ENCODE measurements around the gene ATOSB. TPM values are rescaled to one million over a fixed set of nuclear protein-coding genes. Genes with fewer than 3 reads are reported as not detected.

ATOSB gene
- total RNA-seq, 1 experiment from 2014 or later = 10.2 TPM

DNA sequence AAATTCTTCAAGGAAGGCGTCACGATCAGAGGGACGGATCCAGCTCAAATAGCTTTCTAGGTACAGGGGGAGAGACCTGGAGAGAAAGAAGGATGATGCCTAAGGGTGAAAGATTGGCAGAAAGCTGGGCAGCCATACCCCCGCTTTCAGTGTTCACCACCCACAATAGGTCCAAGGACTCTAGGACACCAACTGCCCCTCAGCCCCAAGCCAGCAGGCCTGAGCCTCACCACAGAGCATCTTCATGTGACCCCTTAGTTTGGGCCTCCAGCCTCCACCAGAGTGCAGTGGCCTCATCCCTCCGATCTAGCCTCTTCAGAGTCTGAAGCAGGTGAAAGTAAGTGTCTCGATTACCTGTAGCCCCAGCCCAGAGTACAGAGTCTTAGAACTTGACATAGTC lies 41.5 kb downstream of the ATOSB start:
- peaks cover 2 to 46% of the 10 kb centered on the region in 2 experiments; a peak in 2 of 4 replicates for H3K36me3 ChIP-seq (ENCODE audit: control insufficient read depth in 1 of 2, insufficient read depth in 2 of 2, low read length in 2 of 2)

DNA sequence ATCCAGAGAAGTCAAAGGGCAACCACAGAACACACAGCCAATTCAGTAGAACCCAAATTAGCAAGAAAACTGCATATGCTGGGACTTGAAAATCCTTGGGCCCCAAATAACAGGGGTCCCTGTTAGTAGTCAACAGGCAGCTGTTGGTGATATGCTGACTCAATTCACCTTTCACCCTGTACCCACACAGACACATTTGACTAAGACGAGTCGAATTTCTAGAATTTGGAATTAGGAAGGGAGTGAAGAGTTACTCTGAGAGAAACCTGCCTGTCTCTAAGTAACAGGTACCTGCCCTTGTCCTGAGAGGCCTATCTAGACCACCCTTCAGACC lies 42.4 kb downstream of the ATOSB start:
- Histone ChIP-seq H3K4me3 (replicated peaks in 1 of 2; ENCODE audit: low read depth in 1 of 2, low read length in 2 of 2) (peak overlapping the region; percentile 20 to 31), H3K9me3 (ENCODE audit: control insufficient read depth in 1 of 2, insufficient read depth in 1 of 2, low read depth in 1 of 2, low read length in 2 of 2) (no peaks in the 10 kb centered on the region), H3K27ac (ENCODE audit: low read depth, low read length) (peak overlapping the region; percentile 100), H3K4me1 (ENCODE audit: control insufficient read depth in 1 of 2, insufficient read depth in 2 of 2, low read length in 2 of 2) (peaks cover 12 to 27% of the 10 kb centered on the region in 2 experiments), H4K20me1 (ENCODE audit: insufficient read depth) (peaks cover 18% of the 10 kb centered on the region; the same call in 1 of the 2 replicates), H3K9ac (ENCODE audit: low read length) (peak overlapping the region; percentile 45), H3K36me3 (ENCODE audit: control insufficient read depth in 1 of 2, insufficient read depth in 2 of 2, low read length in 2 of 2) (peaks cover 5 to 54% of the 10 kb centered on the region in 2 experiments; a peak in 2 of 4 replicates), H3K27me3 (ENCODE audit: insufficient read depth, low read length) (no peaks in the 10 kb centered on the region), H3K4me2 (ENCODE audit: low read length) (peak overlapping the region; percentile 61), H3K9me2 (ENCODE audit: insufficient read depth) (no peaks in the 10 kb centered on the region), H3K79me2 (ENCODE audit: insufficient read depth, low read length) (peaks cover 64% of the 10 kb centered on the region), H2AFZ (ENCODE audit: low read depth, low read length, poor library complexity, severe bottlenecking) (no peak overlapping the region)
- ChIA-PET RAD21 (ENCODE audit: low non-redundant PET in 1 of 2, low total read pairs in 2 of 2, uncharacterized antibody in 2 of 2, unreplicated experiment in 2 of 2) (no interaction called here), POLR2A (no interaction called here), CTCF (no interaction called here)
- BruUV-seq (replicated peaks) = no TSS peak
- TF ChIP-seq MAX (IDR thresholded peaks at IDR 0.05) = no peak
- no peak for TF ChIP-seq POLR2AphosphoS5 (IDR thresholded peaks at IDR 0.05; ENCODE audit: low read depth, low read length)
- no peak for TF ChIP-seq YY1 (IDR thresholded peaks at IDR 0.05; ENCODE audit: extremely low read depth, insufficient replicate concordance, low read depth, low read length)
- no peak for TF ChIP-seq EGR1 (IDR thresholded peaks at IDR 0.05; ENCODE audit: low read depth)
- TF ChIP-seq SP1 (IDR thresholded peaks at IDR 0.05; ENCODE audit: low read depth) = no peak
- no peak for ATAC-seq
- intact Hi-C loops (cut with micrococcal nuclease) = loop anchor here (2.0 kb wide), 1 partner anchor 38 kb away; no protein-coding TSS in a partner anchor
- no peak for DNase-seq (ENCODE audit: low read depth, low spot score)

More for the DNA sequence above, 41.5 kb downstream of the ATOSB start:
- ChIA-PET RAD21 (ENCODE audit: low non-redundant PET in 1 of 2, low total read pairs in 2 of 2, uncharacterized antibody in 2 of 2, unreplicated experiment in 2 of 2) (no interaction called here), POLR2A (no interaction called here), CTCF (no interaction called here)
- TF ChIP-seq YY1 (IDR thresholded peaks at IDR 0.05; ENCODE audit: extremely low read depth, insufficient replicate concordance, low read depth, low read length) = no peak
- peaks cover 19 to 36% of the 10 kb centered on the region in 2 experiments for H3K4me1 ChIP-seq (ENCODE audit: control insufficient read depth in 1 of 2, insufficient read depth in 2 of 2, low read length in 2 of 2)
- BruUV-seq (replicated peaks) = no TSS peak
- H3K9me2 ChIP-seq (ENCODE audit: insufficient read depth) = no peaks in the 10 kb centered on the region
- intact Hi-C loops (cut with micrococcal nuclease) = no loop called here
- no peak overlapping the region for H3K4me3 ChIP-seq (replicated peaks in 1 of 2; ENCODE audit: low read depth in 1 of 2, low read length in 2 of 2)
- no peaks in the 10 kb centered on the region for H3K9me3 ChIP-seq (ENCODE audit: control insufficient read depth in 1 of 2, insufficient read depth in 1 of 2, low read depth in 1 of 2, low read length in 2 of 2)
- no peak overlapping the region for H3K9ac ChIP-seq (ENCODE audit: low read length)
- H3K4me2 ChIP-seq (ENCODE audit: low read length) = no peak overlapping the region
- DNase-seq (ENCODE audit: low read depth, low spot score) (no peak), ATAC-seq (no peak)
- H4K20me1 ChIP-seq (ENCODE audit: insufficient read depth) = peaks cover 10% of the 10 kb centered on the region; the same call in 1 of the 2 replicates
- H3K27me3 ChIP-seq (ENCODE audit: insufficient read depth, low read length) = no peaks in the 10 kb centered on the region
- peaks cover 64% of the 10 kb centered on the region for H3K79me2 ChIP-seq (ENCODE audit: insufficient read depth, low read length)
- no peak overlapping the region for H3K27ac ChIP-seq (ENCODE audit: low read depth, low read length)
- no peak overlapping the region for H2AFZ ChIP-seq (ENCODE audit: low read depth, low read length, poor library complexity, severe bottlenecking)

Measured in HCT116 (cell line).